Subcutaneous abdominal adipose tissue (tissue), 5 donors: ENCODE results near the gene RAB40C.

Source experiments
- H3K27ac ChIP-seq: one replicate; pipeline ENCODE4 v1.7.0; 2013; ENCODE audit warnings: low read depth, mild to moderate bottlenecking, inconsistent platforms, low read length, moderate library complexity
- H3K27me3 ChIP-seq, 5 donors: one replicate each; pipeline ENCODE4 v1.7.0; 2013; ENCODE audit warnings: low read length in 5 of 5, inconsistent platforms in 1 of 5; ENCODE audit not compliant: control insufficient read depth in 5 of 5, insufficient read depth in 4 of 5
- H3K36me3 ChIP-seq, 5 donors: one replicate each; pipeline ENCODE4 v1.7.0; 2013; ENCODE audit warnings: low read length in 5 of 5; ENCODE audit not compliant: control insufficient read depth in 5 of 5, insufficient read depth in 5 of 5
- H3K4me1 ChIP-seq, 5 donors: one replicate each; pipeline ENCODE4 v1.7.0; 2013; ENCODE audit warnings: low read length in 5 of 5, mild to moderate bottlenecking in 3 of 5, moderate library complexity in 1 of 5; ENCODE audit not compliant: control insufficient read depth in 5 of 5, insufficient read depth in 5 of 5
- H3K4me3 ChIP-seq, 5 donors: one replicate each; pipeline ENCODE4 v1.7.0; 2013; ENCODE audit warnings: low read length in 5 of 5, low read depth in 1 of 5
- H3K9ac ChIP-seq, 5 donors: one replicate each; pipeline ENCODE4 v1.7.0; 2013; ENCODE audit warnings: low read length in 5 of 5, mild to moderate bottlenecking in 4 of 5, moderate library complexity in 3 of 5
- H3K9me3 ChIP-seq, 5 donors: one replicate each; pipeline ENCODE4 v1.7.0; 2013; ENCODE audit warnings: low read length in 5 of 5; ENCODE audit not compliant: control insufficient read depth in 5 of 5
- donor health status: healthy.
- donor health status: healthy.
- donor health status: healthy.
- donor health status: healthy.
- donor health status: healthy.

The RAB40C gene, protein sequence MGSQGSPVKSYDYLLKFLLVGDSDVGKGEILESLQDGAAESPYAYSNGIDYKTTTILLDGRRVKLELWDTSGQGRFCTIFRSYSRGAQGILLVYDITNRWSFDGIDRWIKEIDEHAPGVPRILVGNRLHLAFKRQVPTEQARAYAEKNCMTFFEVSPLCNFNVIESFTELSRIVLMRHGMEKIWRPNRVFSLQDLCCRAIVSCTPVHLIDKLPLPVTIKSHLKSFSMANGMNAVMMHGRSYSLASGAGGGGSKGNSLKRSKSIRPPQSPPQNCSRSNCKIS

DNA sequence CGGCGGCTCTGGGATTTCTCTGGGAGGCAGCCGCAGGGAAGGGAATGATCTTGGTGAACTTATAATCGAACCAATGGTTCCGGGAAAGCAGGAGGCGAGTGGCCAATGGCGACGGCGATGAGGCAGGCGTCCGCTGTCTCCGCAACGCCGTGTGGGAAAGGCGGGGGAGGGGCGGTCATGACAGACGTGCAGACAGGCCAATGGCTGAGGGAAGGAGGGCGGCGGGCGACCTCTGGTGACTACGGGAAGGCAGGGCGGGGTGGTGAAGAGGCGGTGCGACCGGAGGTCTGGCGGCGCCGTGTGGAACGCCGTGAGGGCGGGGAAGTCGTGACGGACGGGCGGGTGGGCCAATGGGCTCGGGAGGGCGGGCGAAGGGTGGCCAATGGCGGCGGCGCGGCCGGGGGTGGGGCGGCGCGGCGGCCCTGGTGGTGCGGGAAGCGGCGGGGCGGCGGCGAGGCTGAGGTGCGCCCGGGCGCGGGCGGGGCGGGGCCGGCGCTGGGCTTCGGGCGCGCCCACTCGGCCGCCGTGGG lies at the start of gene RAB40C:
RAB40C (plus strand) TSS at position 409 of the 530 bp plus-strand sequence. CDS start 226 bp downstream, outside the sequence.
- Histone ChIP-seq H3K27ac (peak within 1 kb of the TSS; percentile 86), H3K9ac (peak within 1 kb of the TSS; percentile 56 to 90 (median 83)), H3K4me3 (peak within 1 kb of the TSS; percentile 78 to 96 (median 87)), H3K36me3 (peaks cover 0 to 8% (median 3%) of the 10 kb centered on the region in 5 donors), H3K9me3 (no peaks in the 10 kb centered on the region), H3K27me3 (peaks cover 0 to 2% (median 0%) of the 10 kb centered on the region in 5 donors), H3K4me1 (peaks cover 18 to 66% (median 53%) of the 10 kb centered on the region in 5 donors)

DNA sequence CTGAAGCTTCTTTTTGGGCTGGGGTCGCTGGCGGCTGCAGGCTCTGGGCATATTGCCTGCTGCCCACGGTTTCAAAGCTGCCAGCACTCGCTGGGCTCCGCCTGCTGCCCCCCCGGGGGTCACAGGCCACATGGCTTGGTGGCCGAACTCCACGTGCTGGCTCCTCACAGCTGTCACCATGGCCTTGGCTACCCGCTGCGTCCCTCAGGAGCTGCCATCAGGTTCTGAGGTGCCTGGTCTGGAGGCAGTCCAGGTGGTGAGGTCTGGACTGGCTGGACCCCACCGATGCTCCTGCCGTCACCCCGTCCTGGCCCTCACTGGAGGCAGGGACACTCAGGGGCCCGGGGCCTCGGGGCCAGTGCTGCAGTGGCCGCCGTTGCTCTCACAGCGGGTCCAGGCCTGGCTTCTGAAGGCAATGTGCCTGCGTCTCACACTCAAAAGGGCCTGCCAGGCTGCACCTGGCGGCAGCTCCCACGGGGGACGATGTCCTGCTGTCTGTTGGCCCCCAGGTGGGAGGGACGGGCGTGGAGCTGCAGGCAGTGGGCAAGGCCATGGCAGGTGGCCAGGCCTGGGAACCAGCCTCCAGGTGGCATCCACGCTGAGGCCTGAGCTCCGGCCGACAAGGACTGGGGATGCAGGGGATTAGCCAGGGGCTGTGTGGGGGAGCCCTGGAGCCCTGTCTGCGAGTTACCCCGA lies 49.1 kb upstream of the RAB40C start:
- Histone ChIP-seq H3K36me3 (peaks cover 0 to 40% (median 14%) of the 10 kb centered on the region in 5 donors), H3K27ac (no peak overlapping the region), H3K9ac (no peak overlapping the region)

DNA sequence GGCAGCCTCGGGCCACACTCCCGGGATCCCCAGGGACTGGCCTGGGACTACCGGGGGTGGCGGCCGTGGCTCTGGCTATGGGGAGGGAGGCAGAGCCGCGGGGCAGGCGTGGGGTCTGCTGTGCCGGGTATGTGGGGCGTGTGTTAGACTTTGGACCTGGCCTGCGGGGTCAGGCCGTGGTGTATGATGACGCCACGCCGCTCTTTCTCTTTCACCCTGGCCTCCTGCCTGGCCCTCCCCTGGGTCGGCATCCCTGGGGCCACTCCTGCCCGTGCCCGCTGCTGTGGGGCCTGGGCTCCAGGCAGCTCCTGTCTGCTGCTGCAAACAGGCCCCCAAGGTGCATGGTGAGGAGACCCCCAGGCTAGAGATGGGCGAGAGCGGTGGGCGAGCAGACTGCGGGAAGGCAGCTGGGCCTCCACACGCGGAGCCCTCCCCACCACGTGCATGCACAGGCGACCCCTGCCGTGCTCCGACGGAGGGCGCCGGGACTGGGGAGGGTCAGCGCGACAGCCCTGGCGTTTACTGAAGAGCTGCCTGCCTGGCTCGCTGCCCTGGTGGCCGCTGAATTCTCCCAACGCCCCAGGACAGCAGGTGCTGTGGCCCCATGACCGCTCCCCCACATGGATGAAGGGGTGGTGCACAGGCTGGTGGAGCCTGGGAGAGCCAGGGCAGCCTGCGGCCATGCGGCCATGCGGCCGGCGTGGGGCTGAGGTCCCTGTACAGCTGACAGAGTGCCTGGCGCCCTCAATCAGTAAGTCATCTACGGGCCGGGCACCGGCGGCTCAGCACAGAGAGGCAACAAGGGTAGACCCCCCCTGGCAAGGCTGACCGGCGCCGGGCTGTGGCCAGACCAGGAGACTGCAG lies 46.3 kb upstream of the RAB40C start:
- H3K36me3 ChIP-seq: peaks cover 0 to 39% (median 13%) of the 10 kb centered on the region in 5 donors
- peaks cover 0 to 18% (median 5%) of the 10 kb centered on the region in 5 donors for H3K4me1 ChIP-seq
- no peak overlapping the region for H3K27ac ChIP-seq
- no peak overlapping the region for H3K4me3 ChIP-seq
- H3K9me3 ChIP-seq: no peaks in the 10 kb centered on the region
- H3K27me3 ChIP-seq: no peaks in the 10 kb centered on the region
- H3K9ac ChIP-seq: no peak overlapping the region

More for the DNA sequence above, 49.1 kb upstream of the RAB40C start:
- H3K4me1 ChIP-seq: peaks cover 0 to 8% (median 1%) of the 10 kb centered on the region in 5 donors
- H3K27me3 ChIP-seq: no peaks in the 10 kb centered on the region
- H3K9me3 ChIP-seq: no peaks in the 10 kb centered on the region
- no peak overlapping the region for H3K4me3 ChIP-seq

DNA sequence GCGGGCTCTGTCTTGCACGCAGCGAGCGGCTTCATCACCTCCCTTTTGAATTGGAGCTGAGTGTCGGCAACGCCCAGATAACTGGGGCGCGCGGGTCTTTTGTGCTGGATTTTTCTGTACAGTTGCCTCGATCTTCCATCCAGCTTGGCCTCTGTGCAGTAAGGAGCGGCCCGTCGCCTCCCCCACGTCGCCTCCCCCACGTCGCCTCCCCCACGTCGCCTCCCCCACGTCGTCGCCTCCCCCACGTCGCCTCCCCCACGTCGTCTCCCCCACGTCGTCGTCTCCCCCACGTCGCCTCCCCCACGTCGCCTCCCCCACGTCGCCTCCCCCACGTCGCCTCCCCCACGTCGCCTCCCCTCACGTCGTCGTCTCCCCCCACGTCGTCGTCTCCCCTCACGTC lies 45.3 kb upstream of the RAB40C start:
- Histone ChIP-seq H3K27ac (no peak overlapping the region), H3K9me3 (no peaks in the 10 kb centered on the region), H3K36me3 (peaks cover 0 to 46% (median 20%) of the 10 kb centered on the region in 5 donors), H3K4me3 (no peak overlapping the region), H3K4me1 (peaks cover 0 to 18% (median 5%) of the 10 kb centered on the region in 5 donors), H3K9ac (no peak overlapping the region), H3K27me3 (no peaks in the 10 kb centered on the region)

DNA sequence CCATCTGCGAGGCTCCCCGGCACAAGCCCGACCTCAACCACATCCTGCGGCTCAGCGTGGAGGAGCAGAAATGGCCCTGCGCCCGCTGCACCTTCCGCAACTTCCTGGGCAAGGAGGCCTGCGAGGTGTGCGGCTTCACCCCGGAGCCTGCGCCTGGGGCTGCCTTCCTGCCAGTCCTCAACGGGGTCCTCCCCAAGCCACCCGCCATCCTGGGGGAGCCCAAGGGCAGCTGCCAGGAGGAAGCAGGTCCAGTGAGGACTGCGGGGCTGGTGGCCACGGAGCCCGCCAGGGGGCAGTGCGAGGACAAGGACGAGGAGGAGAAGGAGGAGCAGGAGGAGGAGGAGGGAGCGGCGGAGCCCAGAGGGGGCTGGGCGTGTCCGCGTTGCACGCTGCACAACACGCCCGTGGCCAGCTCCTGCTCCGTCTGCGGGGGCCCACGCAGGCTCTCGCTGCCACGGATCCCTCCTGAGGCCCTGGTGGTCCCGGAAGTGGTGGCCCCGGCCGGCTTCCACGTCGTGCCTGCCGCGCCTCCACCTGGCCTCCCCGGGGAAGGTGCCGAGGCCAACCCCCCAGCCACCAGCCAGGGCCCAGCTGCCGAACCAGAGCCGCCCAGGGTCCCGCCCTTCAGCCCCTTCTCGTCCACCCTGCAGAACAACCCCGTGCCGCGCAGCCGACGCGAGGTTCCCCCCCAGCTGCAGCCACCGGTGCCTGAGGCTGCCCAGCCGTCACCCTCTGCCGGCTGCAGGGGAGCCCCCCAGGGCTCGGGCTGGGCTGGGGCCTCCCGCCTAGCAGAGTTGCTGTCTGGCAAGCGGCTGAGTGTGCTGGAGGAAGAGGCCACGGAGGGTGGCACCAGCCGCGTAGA lies 42.7 kb upstream of the RAB40C start:
- H3K27me3 ChIP-seq: no peaks in the 10 kb centered on the region
- H3K4me3 ChIP-seq: peak overlapping the region in 2 of 5 donors; percentile 48 to 52
- H3K4me1 ChIP-seq: peaks cover 0 to 18% (median 5%) of the 10 kb centered on the region in 5 donors
- peaks cover 0 to 48% (median 26%) of the 10 kb centered on the region in 5 donors for H3K36me3 ChIP-seq
- H3K9me3 ChIP-seq: no peaks in the 10 kb centered on the region
- H3K9ac ChIP-seq: no peak overlapping the region
- no peak overlapping the region for H3K27ac ChIP-seq

DNA sequence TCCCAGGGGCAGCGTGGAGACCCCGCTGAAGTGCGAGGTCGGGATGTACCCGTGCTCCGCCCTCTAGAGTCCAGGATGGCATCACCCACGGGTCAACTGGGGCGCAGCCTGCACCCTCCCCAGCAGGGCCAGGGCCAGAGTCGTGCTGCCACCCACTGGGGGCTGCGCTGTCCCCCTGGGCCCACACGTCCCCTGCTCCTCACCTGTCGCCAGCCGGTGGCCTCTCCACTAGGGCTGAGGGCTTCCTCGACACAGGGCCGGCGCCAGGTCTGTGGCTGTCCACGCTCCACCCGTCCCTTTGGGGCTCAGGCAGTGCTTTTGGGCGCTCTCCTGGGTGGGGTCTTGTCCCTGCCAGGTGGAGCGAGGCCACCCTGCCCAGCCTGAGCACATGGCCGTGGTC lies 41.3 kb upstream of the RAB40C start:
- no peak overlapping the region for H3K4me3 ChIP-seq
- H3K9ac ChIP-seq: no peak overlapping the region
- H3K9me3 ChIP-seq: no peaks in the 10 kb centered on the region
- H3K27ac ChIP-seq: no peak overlapping the region
- H3K36me3 ChIP-seq: peaks cover 0 to 54% (median 34%) of the 10 kb centered on the region in 5 donors
- H3K4me1 ChIP-seq: peaks cover 0 to 12% (median 5%) of the 10 kb centered on the region in 5 donors
- no peaks in the 10 kb centered on the region for H3K27me3 ChIP-seq

DNA sequence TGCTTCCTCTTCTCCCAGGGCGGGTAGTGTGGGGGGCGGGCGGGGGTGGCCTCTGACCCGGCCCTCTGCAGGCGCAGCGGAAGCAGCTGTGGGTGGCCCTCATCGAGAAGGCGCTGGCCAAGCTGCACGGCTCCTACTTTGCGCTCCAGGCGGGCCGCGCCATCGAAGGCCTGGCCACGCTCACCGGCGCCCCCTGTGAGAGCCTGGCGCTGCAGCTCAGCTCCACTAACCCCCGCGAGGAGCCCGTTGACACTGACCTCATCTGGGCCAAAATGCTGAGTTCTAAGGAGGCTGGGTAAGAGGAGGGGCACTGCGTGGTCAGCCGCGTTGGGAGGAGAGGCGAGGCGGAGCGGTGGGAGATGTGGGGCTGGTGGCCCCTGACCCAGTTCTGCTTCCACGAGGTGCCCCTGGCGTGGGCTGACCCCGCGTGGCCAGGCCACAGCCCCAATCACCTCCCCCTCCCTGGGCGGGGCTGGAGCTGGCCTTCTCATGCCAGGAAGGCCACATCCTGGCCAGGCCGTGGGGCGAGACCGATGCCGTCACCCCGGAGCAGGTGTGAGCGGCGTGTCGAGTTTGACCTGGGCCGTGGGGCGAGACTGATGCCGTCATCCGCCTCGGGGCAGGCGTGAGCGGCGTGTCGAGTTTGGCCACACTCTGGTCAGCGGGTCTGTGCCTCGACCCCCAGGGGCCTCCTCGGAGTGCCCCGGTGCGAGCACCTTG lies 40.2 kb upstream of the RAB40C start:
- H3K9ac ChIP-seq: no peak overlapping the region
- no peaks in the 10 kb centered on the region for H3K27me3 ChIP-seq
- no peaks in the 10 kb centered on the region for H3K9me3 ChIP-seq
- H3K27ac ChIP-seq: no peak overlapping the region
- peaks cover 0 to 54% (median 34%) of the 10 kb centered on the region in 5 donors for H3K36me3 ChIP-seq
- peaks cover 0 to 13% (median 5%) of the 10 kb centered on the region in 5 donors for H3K4me1 ChIP-seq
- no peak overlapping the region for H3K4me3 ChIP-seq

DNA sequence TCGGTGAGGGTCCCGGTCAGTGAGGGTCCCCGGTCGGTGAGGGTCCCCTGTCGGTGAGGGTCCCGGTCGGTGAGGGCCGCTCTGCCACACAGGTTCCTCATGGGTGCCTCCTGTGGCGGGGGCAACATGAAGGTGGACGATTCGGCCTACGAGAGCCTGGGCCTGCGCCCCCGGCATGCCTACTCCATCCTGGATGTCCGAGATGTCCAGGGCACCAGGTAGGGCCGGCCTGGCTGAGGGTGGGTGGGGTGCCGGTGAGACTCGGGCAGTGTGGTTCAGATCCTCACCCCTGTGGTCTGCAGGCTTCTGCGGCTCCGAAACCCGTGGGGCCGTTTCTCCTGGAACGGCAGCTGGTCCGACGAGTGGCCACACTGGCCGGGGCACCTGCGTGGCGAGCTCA lies 38.7 kb upstream of the RAB40C start:
- Histone ChIP-seq H3K27me3 (no peaks in the 10 kb centered on the region), H3K36me3 (peaks cover 0 to 49% (median 34%) of the 10 kb centered on the region in 5 donors), H3K4me3 (no peak overlapping the region), H3K27ac (no peak overlapping the region), H3K9me3 (no peaks in the 10 kb centered on the region), H3K9ac (no peak overlapping the region), H3K4me1 (peaks cover 0 to 15% (median 5%) of the 10 kb centered on the region in 5 donors)
